GM12874 (cell line): ENCODE measurements around the gene FTMT.

Source experiments
- TF ChIP-seq, protein P1 (sequence below): IDR thresholded peaks from 2 replicates; pipeline ENCODE4 v1.5.1; 2011; ENCODE audit warnings: low read depth, mild to moderate bottlenecking, control low read depth, low read length, moderate library complexity; ENCODE audit not compliant: insufficient read depth

FTMT gene

DNA sequence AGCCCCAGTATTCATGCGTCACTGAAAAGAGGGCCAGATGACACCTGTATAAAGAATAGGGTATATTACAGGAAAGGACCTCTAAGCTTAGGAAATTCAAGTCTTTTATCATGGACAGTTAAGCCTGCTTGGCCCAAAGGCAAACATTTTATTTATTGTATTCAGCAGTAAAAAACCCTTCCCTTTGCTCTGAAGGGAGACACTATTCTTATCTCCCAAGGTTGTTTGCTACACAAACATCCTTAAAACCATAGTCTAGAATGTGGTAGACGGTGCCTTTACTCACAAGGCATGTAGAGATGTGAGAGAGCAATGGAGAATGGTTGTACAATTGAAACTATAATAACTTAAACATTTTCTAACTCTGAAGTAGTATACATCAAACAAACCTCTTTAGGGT is 33.9 kb downstream of the FTMT start:
- TF ChIP-seq, protein P1, sequence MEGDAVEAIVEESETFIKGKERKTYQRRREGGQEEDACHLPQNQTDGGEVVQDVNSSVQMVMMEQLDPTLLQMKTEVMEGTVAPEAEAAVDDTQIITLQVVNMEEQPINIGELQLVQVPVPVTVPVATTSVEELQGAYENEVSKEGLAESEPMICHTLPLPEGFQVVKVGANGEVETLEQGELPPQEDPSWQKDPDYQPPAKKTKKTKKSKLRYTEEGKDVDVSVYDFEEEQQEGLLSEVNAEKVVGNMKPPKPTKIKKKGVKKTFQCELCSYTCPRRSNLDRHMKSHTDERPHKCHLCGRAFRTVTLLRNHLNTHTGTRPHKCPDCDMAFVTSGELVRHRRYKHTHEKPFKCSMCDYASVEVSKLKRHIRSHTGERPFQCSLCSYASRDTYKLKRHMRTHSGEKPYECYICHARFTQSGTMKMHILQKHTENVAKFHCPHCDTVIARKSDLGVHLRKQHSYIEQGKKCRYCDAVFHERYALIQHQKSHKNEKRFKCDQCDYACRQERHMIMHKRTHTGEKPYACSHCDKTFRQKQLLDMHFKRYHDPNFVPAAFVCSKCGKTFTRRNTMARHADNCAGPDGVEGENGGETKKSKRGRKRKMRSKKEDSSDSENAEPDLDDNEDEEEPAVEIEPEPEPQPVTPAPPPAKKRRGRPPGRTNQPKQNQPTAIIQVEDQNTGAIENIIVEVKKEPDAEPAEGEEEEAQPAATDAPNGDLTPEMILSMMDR, result no peak

GRCh38 chr5:121887727-121888126 is 36.0 kb downstream of the FTMT start:
- TF ChIP-seq, protein P1, result no peak

DNA sequence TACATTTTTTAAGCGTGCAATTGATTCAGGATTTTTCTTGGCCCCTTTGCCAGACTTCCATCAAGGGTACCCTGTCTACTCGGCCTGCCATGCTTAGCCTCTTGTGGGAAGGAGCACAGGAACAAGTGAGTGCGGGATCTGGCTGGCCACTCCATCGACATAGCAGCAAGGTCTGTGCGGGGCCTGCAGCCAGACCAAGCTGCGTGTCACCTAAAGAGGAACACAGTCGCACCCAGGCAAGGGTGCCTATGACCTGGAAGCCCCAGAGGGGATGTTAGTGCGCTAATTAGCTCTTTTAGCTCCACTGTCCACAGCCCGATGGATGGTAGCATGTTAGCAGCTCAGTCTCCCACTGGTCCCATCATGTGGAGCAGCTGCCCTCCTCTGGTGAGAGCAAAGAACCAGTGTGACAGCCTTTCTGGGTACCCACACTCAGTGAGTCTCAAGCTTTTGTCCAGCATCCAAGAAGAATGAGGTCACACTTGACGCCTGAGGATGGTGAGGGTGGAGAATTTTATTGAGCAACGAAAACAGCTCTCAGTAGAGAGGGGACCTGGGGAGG is 38.7 kb downstream of the FTMT start:
- TF ChIP-seq, protein P1, result no peak

- TF ChIP-seq, protein P1, result no peak
Measured at GRCh38 chr5:121897341-121897740, 45.7 kb downstream of the FTMT start.

GRCh38 chr5:121899346-121899745 is 47.7 kb downstream of the FTMT start:
- TF ChIP-seq, protein P1, result no peak
